Measurements from ENCODE around the gene SH2D3C.

The SH2D3C gene

DNA sequence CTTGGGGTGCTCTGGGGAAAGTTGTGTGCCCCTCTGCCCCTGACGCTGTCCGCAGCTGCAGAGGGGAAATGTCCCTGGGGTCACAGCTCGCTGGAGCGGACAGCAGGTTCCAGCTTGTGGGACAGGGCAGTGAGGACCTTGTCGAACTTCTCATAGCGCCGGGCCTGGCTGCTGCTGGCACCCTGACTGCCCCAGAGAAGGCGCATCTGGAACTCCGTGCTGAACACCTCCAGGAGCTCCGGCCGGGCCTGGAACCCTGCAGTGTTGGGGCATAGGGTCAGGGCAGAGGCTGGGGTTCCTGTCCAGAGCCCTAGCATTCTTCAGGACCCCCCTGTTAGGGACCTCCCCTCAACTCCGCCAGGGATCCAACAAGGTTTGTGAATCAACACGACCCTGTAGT lies 39.8 kb downstream of the SH2D3C start:
- DNase-seq: no peak

DNA sequence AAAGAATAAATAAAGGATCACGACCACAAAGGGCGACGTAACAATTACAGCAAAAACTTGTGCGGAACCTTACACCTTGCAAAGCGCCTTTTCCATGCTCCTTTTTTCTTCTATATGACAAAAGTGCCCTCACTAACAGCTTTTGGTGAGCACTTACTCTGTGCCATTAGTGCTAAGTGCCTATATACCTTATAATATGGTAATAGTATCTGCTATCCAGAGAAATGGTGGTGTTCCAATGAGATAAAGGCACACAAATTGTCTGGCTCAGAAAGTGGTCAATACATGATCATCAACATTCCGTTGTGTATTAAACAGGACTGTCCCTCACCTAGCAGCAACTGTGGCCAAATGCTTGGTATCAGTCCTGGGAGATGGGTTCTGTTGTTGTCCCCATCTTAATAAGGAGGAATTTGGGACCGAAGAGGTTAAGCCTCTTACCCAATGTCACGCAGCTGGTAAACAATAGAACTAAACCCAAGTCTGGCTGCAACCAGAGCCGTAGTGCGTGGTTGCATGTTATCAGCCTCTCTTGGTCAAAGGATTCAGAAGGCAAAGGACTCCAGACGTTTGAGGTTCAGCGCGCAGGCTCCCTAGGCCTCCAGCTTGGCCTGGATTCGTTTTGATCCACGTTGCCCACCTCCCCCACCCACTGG lies 42.8 kb downstream of the SH2D3C start:
- DNase-seq: no peak

GRCh38 chr9:127734747-127735529 lies 43.5 kb downstream of the SH2D3C start, which contains the start of gene TOR2A:
Gene TOR2A, minus strand, starts transcription at chr9:127735294. Its CDS starts 24 bp downstream, at chr9:127735270.
- DNase-seq: peak; percentile 91

DNA sequence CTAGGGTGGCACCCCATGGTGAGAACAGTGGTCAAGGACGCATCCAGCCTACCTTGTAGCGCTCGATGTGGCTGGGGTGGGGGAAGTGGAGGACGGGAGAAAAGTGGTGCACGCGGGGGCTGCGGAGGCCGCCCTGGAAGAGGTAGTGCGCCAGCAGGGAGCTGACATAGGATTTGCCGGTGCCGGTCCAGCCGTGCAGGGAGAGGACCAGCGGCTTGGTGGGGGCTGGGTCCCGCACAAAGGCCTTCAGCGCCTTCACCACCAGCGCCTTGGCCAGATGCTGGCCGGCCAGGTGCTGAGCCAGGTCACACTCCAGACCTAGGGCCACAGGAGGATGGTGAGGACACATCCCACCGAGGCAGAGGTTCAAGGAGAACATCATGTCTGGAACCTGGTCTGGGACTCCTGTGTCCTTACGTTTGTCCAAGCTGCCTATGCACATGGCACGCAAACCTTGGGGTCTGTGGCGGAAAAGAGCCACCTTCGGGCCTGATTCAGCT lies 44.2 kb downstream of the SH2D3C start:
- no peak for DNase-seq

- no peak for DNase-seq
Observed at GRCh38 chr9:127733614-127734013, 44.9 kb downstream of the SH2D3C start.

GRCh38 chr9:127732444-127732843 lies 46.0 kb downstream of the SH2D3C start:
- no peak for DNase-seq

- DNase-seq: no peak
Observed at GRCh38 chr9:127731938-127732337, 46.5 kb downstream of the SH2D3C start.

GRCh38 chr9:127730799-127731410 lies 47.6 kb downstream of the SH2D3C start:
- no peak for DNase-seq

DNA sequence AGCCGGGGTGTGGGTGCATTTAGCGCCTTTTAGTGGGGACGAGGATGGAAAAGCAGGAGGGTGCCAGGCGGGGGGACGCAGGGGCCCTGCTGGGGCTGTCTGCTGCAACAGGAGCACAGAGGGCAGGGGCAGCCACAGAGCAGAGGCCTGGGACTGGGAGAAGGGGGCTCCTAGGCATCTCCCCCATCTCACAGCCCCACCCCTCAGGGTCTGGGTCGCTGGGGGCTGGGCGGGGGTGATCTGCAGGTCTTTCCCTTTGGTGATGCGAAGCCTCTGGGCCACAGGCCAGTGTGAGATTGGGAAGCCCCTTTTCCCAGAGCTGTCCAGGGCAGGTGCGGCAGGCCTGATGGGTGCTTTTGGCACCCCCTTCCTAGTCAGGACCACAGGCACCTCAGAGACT lies 48.2 kb downstream of the SH2D3C start:
- DNase-seq: no peak

- DNase-seq: no peak
Observed at GRCh38 chr9:127729522-127730256, 48.8 kb downstream of the SH2D3C start.

DNA sequence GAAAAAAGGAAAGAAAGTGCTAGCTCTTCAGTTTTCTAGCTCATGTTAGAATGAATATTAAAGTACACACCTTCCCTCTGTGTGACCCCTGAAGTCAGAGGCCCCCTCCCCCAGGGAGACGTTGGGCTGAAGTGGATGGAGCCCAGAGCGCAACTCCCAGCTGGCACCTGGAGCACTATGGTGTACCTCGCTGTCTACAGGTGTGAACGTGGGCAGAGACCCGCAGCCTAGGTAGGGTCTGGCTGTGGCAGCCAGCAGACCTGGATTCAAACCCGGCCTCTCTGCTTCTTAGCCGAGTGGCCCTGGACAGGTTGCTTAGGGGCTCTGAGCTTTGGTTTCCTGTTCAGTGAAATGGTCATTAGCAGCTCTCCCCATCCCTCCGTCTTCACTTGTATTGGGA lies 49.7 kb downstream of the SH2D3C start:
- no peak for DNase-seq

- no peak for DNase-seq
Observed at GRCh38 chr9:127726871-127727270, 51.6 kb downstream of the SH2D3C start.

DNA sequence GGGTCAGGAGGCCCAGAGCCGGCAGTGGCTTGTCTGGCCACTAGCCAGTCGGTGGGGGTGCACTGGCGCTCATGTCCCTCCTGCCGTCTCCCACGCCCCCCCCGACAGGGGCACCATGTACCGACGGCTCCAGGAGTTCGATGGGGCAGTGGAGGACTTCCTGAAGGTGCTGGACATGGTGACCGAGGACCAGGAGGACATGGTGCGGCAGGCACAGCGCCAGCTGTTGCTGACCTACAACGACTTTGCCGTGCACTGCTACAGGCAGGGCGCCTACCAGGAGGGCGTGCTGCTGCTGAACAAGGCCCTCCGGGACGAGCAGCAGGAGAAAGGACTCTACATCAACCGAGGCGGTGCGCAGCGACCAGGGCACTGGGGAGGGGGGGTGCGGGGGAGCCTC lies 54.5 kb downstream of the SH2D3C start:
- peak; percentile 40 for DNase-seq

- peak; percentile 28 for DNase-seq
Observed at GRCh38 chr9:127723444-127723843, 55.0 kb downstream of the SH2D3C start.

- DNase-seq: no peak
Observed at GRCh38 chr9:127723013-127723412, 55.5 kb downstream of the SH2D3C start.

DNA sequence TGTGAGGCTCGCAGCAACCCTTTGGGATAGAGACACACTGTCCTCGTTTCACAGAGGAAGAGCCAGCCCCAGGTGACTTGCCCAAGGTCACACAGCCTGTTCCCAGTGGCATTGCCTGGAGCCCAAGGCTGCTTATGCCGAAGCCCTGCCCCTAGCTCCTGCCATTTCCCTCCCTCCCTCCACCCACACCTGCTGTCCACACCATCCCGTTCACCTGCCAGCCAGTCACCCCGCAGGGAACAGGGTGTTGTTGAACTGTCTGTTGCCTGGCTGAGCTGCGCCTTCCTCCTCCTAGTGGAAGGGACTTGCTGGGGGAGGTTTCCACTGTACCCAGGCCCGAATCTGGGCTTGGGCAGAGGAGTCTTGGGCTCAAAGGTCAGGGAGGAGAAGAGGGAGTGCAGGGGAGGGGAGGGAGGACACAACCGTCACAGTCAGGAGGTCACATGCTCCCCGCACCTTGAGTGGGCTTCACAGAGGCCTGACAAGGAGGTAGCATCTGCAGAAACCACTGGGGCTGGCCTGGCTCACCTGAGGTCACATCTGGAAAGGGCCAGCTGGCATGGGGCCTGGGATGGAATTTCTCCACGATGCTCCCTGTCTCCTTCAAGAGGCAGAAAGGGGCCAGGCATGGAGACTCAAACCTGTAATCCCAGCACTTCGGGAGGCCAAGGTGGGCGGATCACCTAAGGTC lies 56.3 kb downstream of the SH2D3C start:
- no peak for DNase-seq

- no peak for DNase-seq
Observed at GRCh38 chr9:127721391-127721821, 57.1 kb downstream of the SH2D3C start.

DNA sequence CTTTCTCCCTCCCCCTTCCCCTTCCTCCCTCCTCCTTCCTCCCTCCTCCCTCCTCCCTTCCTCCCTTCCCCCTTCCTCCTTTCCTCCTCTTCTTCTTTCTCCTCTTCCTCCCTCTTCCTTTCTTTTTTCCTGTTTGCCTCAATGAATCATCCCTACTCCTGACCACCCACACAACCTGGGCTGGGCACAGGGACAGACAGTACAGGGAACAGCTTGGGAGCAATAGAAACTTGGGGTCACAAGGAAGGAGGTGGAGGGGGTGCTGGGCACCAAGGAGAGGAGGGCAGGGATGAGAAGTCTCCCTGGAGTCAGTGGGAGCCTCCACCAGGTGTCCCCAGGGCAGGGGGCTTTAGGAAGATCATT lies 57.6 kb downstream of the SH2D3C start:
- no peak for DNase-seq

DNA sequence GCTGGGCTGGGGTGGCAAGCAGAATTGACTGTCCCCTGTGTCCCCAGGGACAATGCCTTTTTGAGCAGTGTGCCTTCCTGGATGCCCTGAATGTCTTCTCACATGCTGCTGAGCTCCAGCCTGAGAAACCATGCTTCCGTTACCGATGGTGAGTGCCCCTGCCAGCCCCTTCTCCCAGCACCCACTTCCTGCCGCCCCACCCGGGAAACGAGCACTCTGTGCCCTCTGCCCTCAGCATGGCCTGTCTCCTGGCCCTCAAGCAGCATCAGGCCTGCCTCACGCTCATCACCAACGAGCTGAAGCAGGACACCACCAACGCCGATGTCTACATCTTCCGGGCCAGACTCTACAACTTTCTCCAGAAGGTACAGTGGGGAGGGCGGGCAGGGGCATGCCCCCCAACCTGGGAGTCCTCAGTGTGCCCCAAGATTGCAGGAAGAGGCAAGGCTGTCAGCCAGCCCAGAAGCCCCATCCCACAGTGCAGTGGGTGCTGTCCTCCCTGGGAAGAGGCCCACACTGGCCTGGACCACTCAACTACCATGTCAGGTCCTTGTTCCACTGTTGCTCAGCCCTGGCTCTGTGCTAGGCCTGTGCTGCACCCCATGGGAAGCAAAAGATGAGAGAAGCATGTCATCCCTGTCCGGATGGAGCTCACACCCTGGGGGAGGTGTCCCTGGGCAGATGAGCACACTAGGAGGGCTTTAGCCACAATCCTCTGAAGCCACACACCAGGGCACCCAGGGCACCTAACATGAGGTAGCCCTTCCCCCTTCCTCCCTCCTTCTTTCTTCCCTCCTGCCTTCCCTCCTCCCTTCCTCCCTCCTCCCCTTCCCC lies 58.2 kb downstream of the SH2D3C start:
- no peak for DNase-seq

DNA sequence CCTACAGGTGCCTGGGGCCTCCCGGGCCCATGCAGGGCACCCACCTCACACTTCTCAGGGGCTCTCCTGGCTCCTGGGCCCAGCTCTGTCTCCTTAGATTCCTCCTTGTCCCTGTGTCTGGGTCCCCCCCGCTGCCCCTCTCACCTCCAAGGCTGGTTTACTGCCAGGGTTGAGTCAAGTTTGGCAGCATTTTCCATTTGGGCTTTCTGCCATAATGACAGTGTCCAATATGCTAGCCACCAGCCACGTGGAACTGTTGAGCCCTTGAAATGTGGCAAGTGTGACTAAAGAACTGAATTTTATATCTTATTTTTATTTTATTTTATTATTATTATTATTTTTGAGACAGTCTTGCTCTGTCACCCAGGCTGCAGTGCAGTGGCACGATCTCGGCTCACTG lies 60.7 kb downstream of the SH2D3C start:
- DNase-seq: no peak

DNA sequence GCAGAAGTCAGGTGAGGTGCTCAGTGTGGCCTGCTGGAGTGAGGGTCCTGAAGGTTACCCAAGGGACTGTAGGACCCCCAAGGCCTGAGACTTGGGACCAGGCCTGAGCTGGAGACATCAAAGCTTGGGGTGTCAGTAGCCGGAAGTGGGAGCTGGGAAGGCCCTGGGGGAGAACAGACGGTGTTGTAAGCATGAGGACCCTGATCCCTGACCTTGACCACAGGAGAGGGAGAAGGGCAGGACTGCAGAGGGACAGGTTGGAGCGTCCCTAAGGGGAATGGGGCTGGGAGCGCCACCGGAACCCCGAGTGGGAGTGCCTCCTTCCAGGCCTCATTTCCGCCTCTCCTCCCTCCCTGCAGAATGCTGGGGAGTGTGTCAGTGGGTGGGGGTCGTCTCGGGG lies 62.1 kb downstream of the SH2D3C start:
- no peak for DNase-seq

Data from DMS153 (cell line).